Cardiac atrium fibroblast (primary cell): ENCODE measurements around the gene TET3. TPM values are rescaled to one million over a fixed set of nuclear protein-coding genes. Genes with fewer than 3 reads are reported as not detected.

ENCODE experiments used
- total RNA-seq: library from RNA; depleted of rRNA; stranded (reverse); fragments of >200 nt; gene quantifications from 2 replicates; pipeline ENCODE4 v1.2.3, GENCODE V29; 2015

Gene TET3
- 3.4 and 3.9 TPM in 2 replicates for total RNA-seq

GRCh38 chr2:73984203-73984921, at the start of gene TET3:
Gene TET3, plus strand, starts transcription at chr2:73984910. Its CDS starts 1,494 bp downstream, at chr2:73986404.

Other genes with a start within 250 kb of the TET3 start
- 31.6 and 39.9 TPM in 2 replicates for gene TPRKB, start 247.6 kb upstream of the TET3 start, total RNA-seq
- 26.6 and 30.5 TPM in 2 replicates for gene DUSP11, start 204.8 kb upstream of the TET3 start, total RNA-seq
- not detected in 2 replicates for gene C2orf78, start 200.7 kb upstream of the TET3 start, total RNA-seq
- gene STAMBP, start 155.9 kb upstream of the TET3 start, total RNA-seq = 20.0 and 34.2 TPM in 2 replicates
- gene ACTG2, start 91.9 kb upstream of the TET3 start, total RNA-seq = 0.18 TPM in 1 of 2 replicates, not detected in the other
- gene DGUOK, start 58.0 kb upstream of the TET3 start, total RNA-seq = 75.1 and 85.1 TPM in 2 replicates
- gene BOLA3, start 163.0 kb downstream of the TET3 start, total RNA-seq = 26.2 and 39.9 TPM in 2 replicates
- 68.8 and 85.4 TPM in 2 replicates for gene MOB1A, start 194.0 kb downstream of the TET3 start, total RNA-seq
- gene MTHFD2, start 213.7 kb downstream of the TET3 start, total RNA-seq = 181 and 208 TPM in 2 replicates